ENCODE data around the gene GFRA1.

The GFRA1 gene

DNA sequence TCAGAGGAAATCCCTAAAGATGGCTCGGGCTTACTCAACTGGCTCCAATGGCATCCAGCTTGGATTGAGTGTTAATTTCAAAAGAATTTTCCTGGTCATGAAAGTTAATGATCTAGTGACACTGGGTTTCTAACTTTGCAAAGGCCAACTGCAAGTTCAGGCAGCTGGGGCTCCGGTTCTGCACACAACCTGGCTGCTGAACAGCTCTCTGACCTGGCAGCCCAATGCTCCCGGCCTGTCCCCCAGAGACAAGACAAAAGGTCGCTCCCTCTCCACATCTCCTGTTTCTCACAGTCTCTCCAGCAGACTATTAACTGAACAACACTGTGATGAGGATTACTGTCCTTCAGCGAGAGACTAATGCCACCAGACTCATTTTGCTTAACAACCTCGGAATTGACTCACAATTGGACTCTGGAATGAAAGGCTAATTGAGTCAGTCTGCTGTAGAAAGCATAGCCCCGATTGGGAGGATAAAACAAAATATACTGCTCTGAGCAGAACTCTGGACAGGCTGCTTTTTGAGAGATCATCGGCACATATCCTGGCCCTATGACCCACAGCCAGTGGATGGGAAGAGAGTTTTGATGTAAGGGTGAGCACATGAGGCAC, 174.5 kb downstream of the GFRA1 start:
- DNase-seq = no peak

DNA sequence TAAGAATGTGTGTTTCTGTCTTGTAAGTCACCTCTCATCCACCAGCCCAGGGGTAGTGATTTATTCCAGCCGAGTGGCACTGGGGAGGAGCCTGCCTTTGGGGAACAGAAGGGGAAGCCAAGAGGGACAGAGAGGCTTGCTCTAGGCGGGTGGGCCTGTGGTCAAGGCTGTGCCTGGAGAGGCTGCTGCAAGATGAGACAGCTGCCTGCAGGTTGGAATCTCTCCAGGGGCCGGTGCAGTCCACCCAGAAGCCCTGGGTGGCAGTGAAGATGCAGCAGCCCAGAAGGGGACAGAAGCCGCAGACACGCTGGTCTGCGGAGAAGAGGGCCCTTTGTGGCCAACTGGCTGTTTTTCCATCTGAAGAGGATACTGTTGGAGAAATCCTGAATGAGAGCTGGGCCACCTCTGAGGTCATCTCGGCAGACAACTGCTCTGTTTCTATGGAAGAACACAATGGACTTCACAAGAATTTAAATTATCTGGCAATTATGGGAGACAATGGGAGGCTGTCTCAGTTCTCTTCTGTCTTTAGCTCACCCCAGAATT, 175.7 kb downstream of the GFRA1 start:
- DNase-seq = no peak

DNA sequence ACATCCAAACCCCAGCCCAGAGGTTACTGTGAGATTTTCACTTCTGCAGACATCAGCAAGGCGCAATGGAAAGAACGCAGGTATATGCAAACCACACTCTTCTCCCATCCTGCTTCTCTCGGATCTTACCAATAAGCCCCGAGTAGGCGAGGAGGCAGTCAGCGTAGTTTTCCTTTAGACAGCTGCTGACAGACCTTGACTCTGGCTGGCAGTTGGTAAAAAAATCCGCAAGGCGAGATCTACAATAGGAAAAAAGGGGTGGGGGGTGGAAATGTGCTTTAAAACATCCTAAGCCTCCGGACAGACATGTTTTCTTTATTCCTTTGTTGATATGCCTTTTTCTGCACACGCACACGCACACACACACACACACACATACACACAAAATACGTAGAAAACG, 176.5 kb downstream of the GFRA1 start:
- DNase-seq = no peak

DNA sequence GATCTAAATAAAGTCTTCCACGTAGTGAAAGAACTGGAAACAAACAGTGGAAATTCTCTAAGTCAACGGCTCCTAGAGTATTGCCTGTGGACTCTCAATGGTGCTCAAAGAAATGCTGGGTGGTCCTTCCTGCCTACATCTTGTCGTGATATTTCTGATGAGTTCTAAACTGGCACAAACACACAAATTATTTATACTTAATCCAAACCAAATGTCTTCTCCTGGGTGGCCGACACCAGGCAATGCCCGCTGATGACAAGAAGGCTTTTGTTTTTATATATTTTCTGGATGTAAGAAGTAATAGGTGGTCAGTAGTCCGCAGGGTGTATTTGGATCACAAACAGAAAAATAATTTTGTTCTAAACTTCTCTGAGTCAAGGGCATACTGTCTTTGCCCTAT, 178.7 kb downstream of the GFRA1 start:
- DNase-seq = no peak

DNA sequence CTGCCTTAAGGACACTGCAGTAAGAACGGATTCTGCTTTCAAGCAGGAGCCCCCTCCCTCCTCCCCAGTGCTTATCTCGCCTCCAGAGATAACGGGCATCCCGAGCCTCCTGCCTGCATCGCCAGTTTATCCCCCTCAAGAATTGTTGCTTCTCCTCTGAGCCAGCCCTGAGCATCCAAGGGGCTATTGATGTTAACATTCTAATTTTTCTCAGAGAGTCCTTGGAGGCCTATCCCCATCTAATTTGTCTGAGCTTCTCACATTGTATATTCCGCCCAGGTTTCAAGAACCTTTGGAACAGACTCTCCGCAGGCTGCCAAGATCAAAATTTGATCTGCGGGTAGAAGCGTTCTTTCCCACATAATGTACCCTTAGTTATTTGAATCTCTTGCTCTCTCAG, 180.0 kb downstream of the GFRA1 start:
- no peak for DNase-seq

DNA sequence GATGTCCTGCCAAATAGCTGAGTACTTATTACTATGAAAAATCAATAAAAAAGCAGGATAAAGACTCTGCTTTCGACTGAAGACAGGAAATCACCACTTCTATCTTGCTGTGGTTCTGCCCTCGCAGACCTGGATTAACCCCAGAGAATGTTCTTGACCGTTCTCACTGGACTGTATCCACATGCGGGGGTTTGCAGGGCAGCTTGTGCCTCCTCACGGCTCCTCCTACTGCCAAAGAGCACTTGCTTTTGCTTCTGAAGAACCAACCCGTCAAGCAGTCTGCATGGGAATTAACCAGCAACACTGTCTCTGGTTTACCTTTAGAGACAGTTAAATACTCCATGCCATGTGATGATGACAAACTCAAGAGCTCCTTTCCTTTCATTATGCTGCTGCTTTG, 184.0 kb downstream of the GFRA1 start:
- DNase-seq = no peak

DNA sequence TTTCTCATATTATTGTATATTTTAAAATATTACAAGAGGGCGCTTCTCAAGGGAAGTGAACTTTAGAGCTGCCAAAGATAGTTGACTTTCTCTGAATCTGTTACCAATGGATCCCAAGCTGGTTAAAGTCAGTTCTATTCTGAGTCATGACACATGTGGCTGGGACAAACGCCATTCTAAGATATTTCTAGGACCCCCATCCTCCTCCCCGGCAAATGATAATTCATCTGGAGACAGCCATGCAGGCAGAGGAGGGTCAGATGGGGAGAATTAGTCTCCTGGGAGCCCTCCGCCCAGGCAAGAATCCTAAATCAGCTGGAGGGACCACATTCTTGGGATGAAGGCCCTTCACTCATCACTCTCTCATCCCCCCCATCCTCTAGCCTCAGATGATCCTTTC, 187.7 kb downstream of the GFRA1 start:
- DNase-seq = no peak

DNA sequence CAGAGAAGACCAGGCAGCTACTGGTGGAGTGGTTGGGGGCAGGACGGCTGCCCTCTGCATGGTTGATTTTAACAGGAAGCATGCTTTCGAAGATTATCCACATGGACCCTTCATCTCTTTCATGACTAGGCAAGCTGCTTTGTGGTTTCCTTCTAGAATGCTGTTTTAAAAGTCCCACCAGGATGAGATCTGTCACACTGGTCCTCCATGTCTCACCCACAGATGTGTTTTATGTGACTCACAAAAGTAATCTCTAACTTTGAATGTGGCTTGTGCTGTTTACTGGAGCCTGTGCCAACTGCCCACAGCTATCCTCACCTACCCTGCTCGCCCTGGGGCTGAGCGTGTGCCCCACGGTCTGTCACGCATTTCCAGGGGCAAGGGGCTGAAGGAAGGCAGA, 188.8 kb downstream of the GFRA1 start:
- no peak for DNase-seq

DNA sequence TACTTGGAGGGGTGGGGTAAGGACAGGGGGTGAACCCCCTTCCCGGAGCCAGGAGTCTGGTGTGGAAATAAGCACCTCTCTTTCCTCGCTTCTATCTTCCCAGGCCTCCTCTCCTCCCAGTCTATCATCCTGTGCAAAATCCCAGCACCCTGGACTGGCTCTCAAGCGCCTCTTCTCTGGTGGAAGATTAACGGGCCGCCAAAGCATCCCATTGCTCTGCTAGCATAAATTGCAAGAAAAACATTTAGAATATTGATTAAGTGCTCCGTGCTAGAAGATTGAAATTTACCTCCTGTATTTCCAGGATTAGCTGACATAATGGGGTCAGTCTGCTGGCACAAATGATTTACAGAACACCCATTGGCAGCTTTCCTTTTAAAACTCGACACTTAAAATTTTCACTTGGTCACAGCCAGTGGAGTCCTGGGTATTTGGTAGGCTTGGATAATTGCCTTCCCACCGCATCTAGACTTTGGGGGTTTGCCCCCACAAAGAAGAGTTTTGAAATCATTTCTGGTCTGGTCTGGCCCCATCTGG, 189.7 kb downstream of the GFRA1 start:
- no peak for DNase-seq

DNA sequence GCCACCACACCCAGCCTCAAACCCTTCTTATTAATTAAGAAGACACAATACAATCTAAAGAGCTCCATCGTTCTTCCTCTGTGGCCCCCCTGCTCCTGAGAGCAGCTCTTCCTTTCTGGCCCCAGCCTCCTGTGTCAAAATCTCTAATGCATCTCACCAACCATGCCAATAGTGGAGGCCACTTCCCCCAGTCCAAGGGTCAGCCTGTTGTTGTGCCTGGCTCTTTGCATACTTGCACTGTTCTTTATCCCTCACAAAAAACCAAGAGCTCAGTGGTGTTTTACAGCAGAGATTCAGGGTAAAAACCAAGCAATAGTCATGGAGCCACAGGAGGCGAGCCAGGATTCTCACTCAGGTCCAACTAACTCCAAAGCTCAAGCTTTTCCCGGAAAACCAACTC, 190.2 kb downstream of the GFRA1 start:
- no peak for DNase-seq

DNA sequence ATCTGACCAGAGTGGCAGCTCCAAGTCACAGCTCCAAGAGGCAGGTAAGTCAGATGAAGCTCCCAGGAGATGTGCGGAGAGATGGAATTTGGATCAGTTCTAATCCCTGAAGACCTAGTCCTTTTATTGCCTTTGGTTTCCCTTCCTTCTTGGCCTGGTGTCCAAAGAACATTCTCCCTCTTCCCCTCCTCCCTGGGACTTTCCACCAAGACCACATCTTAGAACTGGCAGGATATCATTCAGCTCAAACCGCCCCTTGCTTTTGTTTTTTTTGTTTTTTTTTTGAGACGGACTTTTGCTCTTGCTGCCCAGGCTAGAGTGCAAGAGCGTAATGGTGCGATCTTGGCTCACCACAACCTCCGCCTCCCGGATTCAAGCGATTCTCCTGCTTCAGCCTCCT, 190.8 kb downstream of the GFRA1 start:
- no peak for DNase-seq

DNA sequence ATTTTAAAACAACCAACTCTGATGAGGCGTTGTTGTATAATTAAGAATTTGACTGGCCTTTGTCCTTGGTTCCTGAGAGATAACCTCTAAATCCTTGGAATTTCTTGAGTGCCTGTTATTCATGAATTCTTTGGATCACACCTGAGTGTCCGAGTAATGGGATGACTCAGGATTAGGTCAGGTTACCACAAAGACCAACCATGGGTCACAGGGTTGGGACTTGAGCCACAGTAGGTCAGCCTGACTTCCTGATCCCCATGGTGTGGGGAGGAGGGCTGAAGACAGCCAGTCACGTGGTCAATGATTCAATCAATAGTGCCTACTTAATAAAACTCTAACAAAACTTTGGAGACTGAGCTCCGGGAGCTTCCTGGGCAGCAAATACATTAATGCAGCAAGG, 192.5 kb downstream of the GFRA1 start:
- DNase-seq = no peak

DNA sequence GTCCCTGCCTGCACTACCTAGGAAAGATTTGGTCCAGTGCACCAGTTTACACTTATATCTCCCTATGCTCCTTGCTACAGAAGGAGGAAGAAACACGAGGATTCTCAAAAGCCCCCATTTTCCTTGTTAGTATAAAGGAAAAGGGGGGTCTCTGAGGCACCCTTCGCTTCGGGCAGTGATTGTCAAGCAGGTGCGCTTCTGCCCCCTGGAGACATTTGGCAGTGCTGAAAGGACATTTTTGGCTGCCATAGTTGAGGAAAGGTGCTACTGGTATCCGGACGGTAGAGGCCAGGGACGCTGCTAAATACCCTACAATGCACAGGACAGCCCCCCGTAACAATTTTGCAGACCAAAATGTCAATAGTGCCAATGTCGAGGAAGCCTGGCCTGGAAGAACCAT, 193.7 kb downstream of the GFRA1 start:
- no peak for DNase-seq

DNA sequence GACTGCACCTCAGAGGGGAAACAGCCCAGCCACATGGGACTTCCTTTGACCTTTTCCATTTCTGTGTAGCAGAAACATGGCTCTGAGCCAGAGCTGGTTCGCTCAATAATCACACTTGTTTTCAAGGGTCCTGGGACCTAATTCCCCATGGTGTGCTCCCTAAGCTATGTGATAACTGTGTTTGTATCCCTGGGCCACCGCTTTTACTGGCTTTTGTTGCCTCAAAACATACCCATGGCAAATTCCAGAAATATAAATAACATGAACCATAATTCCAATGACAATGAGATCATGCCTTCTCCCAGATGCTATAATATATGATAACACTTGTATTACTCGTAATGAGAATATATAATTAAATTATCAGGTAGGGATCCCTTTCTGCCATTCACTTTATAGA, 196.4 kb downstream of the GFRA1 start:
- DNase-seq = no peak

DNA sequence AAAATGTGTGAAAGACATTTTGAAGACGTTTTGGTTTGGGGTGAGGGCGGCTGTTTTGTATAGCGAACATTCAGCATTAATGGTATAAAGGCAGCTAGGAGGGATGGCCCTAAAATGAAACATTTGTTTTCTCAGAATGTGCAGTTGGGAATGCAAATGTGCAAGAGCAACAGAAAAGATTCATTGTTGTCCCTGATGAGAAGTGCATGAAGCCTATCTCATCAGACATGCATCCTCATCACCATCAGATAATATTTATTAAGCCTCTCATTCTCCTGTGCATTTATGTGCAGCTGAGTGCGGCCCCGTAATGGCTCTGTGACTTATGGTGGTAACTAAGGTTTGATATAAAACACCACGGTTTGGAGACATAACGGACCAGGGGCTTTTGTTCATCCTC, 199.5 kb downstream of the GFRA1 start:
- no peak for DNase-seq

DNA sequence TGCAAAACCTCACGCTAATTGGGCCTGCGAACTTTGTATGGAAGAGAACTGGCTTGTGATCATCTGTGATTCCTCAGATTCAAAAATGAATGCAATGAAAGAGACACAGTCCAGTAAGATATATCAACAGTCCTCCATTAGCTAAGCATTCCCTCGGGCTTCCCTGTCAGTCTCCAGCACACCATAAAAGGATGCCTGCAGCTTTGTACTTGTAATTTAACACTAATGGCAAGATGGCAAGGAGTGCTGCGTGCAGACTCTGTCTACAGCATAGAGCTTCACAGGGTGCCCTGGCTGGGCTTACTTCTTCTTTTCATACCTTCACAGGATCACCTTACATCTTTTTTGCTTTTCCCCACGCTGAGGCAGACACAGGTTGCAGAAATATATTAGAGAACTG, 200.0 kb downstream of the GFRA1 start:
- DNase-seq = no peak

DNA sequence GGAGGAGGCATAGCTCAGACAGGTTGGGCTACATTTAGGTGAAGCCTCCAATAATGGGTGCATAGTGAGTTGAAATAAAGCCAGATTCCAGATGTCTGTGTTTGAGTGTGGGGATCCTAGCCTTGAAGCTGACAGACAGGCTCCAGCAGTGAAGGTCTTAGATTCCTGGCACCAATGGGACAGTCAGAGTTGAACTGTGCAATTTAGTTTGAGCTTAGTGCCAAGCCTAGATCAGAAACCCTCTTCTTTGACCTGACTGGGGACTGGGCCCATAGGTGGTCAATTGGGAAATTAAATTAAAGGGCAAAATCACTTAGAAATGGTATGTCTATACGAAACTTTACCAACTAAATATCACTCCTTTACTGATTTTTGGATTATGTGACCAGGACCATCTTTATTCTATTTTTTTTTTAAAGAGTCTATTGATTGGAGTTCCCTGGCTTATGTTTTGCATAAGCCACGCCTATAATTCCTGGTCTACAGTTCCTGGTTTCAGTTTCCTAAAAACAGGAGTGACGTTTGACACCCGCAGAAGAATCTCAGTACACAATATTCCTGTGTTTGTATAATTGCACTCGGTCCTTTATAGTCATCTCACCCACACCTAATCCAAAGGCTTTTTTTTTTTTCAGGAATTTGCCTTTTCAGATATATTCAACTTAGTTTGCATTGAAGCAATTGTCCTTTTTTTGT, 201.4 kb downstream of the GFRA1 start:
- no peak for DNase-seq

DNA sequence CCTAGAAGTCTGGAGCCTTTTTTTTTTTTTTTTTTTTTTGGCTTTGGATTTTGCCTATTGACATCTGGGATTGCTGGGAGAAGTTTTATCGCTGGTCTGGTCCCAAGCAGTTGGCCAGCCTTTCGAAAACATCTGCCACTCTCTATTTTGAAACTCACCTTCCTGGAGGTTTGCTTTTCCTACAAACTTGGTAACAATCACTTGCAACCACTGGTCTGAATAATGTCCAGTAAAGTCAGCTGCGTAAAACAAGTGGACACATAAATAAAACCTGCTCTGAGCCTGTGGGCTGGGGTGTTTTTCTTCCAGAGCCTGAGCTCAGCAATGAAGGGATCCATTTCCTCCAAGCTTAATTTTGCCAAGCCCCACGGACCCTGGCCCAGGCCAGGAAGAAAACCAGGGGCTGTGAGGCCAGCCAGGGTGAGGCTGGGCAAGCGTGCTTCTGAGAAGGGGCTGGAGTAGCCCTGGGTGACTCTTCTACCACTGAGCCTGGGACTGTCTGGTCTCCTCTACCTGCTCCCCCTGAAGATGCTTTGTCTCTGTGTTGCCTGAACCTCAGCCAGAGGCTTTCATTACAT, 202.2 kb downstream of the GFRA1 start:
- no peak for DNase-seq

DNA sequence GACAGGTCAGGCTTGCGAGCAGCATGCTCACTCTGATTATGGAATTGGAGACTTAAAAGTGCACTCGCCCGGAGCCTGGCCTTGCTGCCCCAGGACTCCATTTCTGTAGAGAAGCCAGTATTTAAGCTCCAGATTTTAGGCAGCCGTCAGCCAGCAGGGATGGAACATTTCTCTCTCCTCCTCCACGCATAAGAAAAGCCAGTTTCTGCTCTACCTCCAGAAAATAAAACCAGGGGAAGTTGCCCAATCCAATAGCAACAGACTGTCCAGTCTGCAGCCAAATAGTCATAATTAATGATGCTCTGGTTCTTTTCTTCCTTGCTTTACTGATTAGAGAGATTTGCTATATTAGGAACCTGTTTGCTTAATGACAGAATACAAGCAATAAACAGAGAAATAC, 203.2 kb downstream of the GFRA1 start:
- no peak for DNase-seq

DNA sequence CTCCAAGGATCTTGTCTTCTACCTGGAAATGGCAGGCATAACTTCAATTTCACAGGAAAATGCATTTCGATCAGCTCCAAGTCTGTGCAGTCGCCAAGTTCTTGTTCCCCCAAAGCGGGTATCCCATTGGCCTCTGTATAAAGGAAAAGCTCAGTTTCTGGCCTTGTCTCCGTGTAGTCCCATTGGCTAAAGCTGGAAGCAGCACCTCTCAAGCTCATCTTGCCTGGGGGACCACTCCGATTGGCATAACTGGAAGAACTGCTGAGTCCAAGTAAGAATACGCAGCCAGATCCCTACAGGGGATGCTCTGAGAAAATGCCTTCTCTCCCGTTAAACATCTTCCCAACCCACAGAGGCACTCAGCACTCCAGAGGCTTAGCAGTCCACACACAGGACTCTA, 205.2 kb downstream of the GFRA1 start:
- no peak for DNase-seq

DNA sequence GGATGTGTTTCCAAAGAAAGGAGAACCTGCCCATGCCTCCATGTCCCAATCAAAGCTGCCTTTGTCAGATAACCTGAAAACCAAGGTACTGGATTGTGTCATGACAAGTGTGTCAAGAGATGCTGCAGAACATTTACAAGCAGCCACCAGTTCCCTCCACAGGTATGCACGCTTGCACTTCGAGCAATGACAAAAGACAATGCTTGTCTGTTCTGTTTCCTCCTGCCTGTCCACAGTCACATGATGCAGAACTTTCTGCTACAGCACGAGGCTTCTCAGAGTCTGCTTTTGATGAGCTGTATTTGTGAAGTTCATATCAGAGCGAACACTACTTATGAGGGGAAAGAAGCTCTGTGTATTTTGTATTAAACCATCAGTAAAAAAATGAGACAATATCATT, 209.9 kb downstream of the GFRA1 start:
- DNase-seq = no peak

DNA sequence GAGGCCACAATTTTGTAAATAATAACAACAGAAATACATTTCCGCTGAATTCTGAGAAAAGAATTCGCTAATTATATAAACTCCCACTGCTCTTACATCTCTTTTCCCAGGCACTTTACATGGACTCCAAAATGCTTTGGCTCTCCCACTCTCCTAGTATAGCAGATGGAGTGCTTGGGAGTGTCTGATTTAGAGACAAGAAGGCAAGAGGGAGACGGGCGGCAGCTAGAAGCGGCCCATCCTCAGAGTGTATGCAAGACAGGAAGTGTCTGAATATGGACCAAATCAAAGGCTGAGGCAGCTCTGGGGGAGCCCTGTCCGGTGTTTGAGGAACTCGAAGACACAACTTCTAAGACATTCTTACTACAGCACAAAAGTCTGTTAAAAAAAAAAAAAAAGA, 212.1 kb downstream of the GFRA1 start:
- DNase-seq = no peak

DNA sequence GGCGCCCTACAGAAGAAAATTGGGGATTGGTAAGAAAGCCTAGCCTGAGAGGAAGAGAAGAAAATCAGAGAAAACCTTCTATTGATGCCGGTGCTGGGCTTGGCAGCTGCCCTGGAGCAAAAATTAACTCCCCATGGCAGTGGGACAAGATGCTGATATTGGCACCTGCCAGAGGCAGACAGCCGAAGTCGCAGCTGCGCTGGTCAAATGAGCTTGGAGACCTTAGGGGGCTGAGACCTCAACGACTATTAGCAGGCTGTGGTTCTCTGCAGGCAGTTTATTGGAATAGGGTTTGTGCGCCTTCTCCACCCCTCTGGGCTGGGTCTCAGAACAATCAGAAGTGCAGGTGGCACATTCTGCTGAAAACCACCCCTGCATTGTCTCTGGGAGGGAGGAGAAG, 213.7 kb downstream of the GFRA1 start:
- DNase-seq = no peak
